ENCODE measurements around the gene PAFAH1B1.
A peak's percentile ranks its signal among the peaks of the same experiment; 100 is the strongest.

PAFAH1B1 gene

DNA sequence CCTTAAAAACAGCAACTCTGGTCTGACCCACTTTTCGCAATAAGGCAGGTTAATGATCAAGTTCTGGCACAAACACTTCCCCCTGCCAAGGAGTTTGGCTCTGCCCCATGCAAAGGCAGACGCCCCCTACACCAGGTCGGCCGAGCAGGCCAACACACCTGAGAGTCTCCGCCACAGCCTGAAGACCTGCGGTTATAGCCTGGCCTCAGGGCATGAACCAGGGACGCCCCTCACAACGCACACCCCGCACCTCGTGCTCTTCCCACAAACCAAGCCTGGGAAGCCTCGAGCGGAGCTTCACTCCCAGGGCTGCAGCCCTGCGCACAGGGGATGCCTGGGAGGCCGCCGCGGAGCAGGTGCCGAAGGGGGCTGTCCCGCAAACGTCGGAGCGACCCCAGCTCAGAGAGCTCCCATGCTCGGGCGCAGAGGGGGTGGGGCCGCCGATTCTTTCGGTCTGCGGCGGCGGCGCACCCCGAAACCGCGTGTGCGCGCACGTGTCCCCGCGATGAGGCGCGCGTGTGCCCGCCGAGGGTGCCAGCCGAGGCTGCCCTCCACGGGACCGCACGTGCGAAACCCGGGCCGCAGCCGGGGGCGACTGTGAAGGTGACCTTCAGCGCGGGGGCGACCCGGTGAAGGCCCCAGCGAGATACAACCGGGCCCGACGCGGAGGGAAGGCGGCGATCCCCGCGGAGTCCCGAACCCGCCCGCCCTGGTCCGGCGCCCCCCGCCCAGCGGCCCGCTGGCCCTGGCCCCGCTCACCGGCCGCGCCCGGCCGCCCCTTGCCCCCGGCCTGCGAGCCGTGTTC is 117.6 kb downstream of the PAFAH1B1 start:
- H2BK12ac ChIP-seq (ENCODE audit: low read length): no peak overlapping the region
- peak in 1 of 2 donors; percentile 23 for DNase-seq
- H3K23ac ChIP-seq (ENCODE audit: low read length): no peak overlapping the region
- peak overlapping the region; percentile 86 for H3K4me2 ChIP-seq (ENCODE audit: low read length)
- no CpG with 5 or more reads among the region's 82 CpGs for WGBS (ENCODE audit: extremely low coverage, insufficient coverage, insufficient read length)
- H3K27me3 ChIP-seq (ENCODE audit: insufficient read depth, low read length): no peaks in the 10 kb centered on the region
- peak overlapping the region; percentile 50 for H3K4ac ChIP-seq (ENCODE audit: low read depth, low read length)
- H3K79me2 ChIP-seq (ENCODE audit: control insufficient read depth, insufficient read depth, low read length, poor library complexity): peaks cover 14% of the 10 kb centered on the region
- peaks cover 2% of the 10 kb centered on the region for H3K79me1 ChIP-seq (ENCODE audit: low read length)
- peak overlapping the region; percentile 90 for H3K4me3 ChIP-seq (ENCODE audit: low read depth, low read length)
- H2BK120ac ChIP-seq (ENCODE audit: insufficient read depth, low read length, poor library complexity): no peak overlapping the region
- H2AFZ ChIP-seq (ENCODE audit: insufficient read depth, low read length, poor library complexity): peak overlapping the region; percentile 57
- H3K9ac ChIP-seq (ENCODE audit: low read length): peak overlapping the region; percentile 77
- H4K12ac ChIP-seq (ENCODE audit: low read depth, low read length): no peak overlapping the region
- no peak overlapping the region for H3K27ac ChIP-seq (ENCODE audit: low read depth, low read length)
- peak overlapping the region; percentile 48 for H4K8ac ChIP-seq (ENCODE audit: low read depth, low read length)
- H3K14ac ChIP-seq (ENCODE audit: low read length): peak overlapping the region; percentile 29
- H2BK5ac ChIP-seq (ENCODE audit: low read depth, low read length, poor library complexity): no peak overlapping the region
- peak overlapping the region; percentile 36 for H4K91ac ChIP-seq (ENCODE audit: low read depth, low read length)
- peaks cover 18 to 29% of the 10 kb centered on the region in 2 experiments for H3K4me1 ChIP-seq (ENCODE audit: control insufficient read depth in 1 of 2, insufficient read depth in 2 of 2, low read length in 2 of 2)
- H3K18ac ChIP-seq (ENCODE audit: low read length): peak overlapping the region; percentile 39
- no peaks in the 10 kb centered on the region for H3K36me3 ChIP-seq (ENCODE audit: control insufficient read depth in 1 of 2, insufficient read depth in 2 of 2, low read length in 2 of 2)
- no peaks in the 10 kb centered on the region for H3K9me3 ChIP-seq (ENCODE audit: insufficient read depth, low read depth, low read length)
- H2AK5ac ChIP-seq (ENCODE audit: low read length): no peak overlapping the region

DNA sequence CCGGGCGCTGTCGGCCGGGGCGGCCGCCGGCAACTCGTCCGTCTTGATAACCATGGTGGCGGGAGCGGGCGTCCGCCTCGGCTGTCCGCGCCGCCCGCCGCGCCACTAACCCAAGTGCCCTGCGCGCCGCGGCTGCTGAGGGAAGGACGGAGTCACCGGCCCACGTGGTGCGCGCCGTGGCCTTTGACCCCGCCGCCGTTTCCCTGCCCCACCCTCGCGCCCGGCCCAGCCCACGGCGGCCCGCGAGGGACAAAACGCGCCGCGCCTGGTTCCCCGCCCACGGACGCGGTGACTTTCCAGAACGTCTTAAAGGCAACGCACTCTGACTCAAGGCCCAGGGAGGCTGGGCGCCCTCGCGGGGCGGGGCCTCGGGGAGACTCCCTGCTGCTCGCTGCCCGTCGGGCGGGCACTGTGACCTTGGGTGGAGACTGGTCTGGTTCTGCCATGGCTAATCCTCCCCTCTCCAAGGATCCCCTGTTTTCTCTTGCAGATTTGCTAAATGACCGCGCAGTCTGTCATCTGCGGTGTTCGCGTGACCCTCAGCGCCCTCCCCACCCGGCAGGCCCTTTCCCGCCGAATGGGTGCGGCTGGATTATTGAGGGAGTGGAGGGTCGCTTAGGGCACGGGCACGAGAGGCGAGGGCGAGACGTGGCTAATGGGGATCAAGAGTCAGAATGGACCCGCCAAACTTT is 118.3 kb downstream of the PAFAH1B1 start, which contains the start of gene CLUH:
TSS of gene CLUH (minus strand) at position 157 of the 692 bp plus-strand sequence. CDS start at position 54, 103 bp downstream.
- peak; percentile 95 to 99 for DNase-seq
- Histone ChIP-seq H2BK12ac (ENCODE audit: low read length) (no peak within 1 kb of the TSS), H2AFZ (ENCODE audit: insufficient read depth, low read length, poor library complexity) (peak within 1 kb of the TSS; percentile 57), H2BK120ac (ENCODE audit: insufficient read depth, low read length, poor library complexity) (peak within 1 kb of the TSS; percentile 0), H4K12ac (ENCODE audit: low read depth, low read length) (peak within 1 kb of the TSS; percentile 0), H3K4ac (ENCODE audit: low read depth, low read length) (peak within 1 kb of the TSS; percentile 50), H4K8ac (ENCODE audit: low read depth, low read length) (peak within 1 kb of the TSS; percentile 48), H3K27ac (ENCODE audit: low read depth, low read length) (no peak within 1 kb of the TSS), H3K79me2 (ENCODE audit: control insufficient read depth, insufficient read depth, low read length, poor library complexity) (peaks cover 14% of the 10 kb centered on the region), H3K27me3 (ENCODE audit: insufficient read depth, low read length) (no peaks in the 10 kb centered on the region), H2BK5ac (ENCODE audit: low read depth, low read length, poor library complexity) (no peak within 1 kb of the TSS), H3K36me3 (ENCODE audit: control insufficient read depth in 1 of 2, insufficient read depth in 2 of 2, low read length in 2 of 2) (no peaks in the 10 kb centered on the region), H4K91ac (ENCODE audit: low read depth, low read length) (peak within 1 kb of the TSS; percentile 48), H3K4me3 (ENCODE audit: low read depth, low read length) (peak within 1 kb of the TSS; percentile 90), H3K79me1 (ENCODE audit: low read length) (peaks cover 2% of the 10 kb centered on the region), H3K9ac (ENCODE audit: low read length) (peak within 1 kb of the TSS; percentile 77), H3K23ac (ENCODE audit: low read length) (no peak within 1 kb of the TSS), H3K4me2 (ENCODE audit: low read length) (peak within 1 kb of the TSS; percentile 86), H3K18ac (ENCODE audit: low read length) (peak within 1 kb of the TSS; percentile 39), H3K4me1 (ENCODE audit: control insufficient read depth in 1 of 2, insufficient read depth in 2 of 2, low read length in 2 of 2) (peaks cover 18 to 29% of the 10 kb centered on the region in 2 experiments), H3K9me3 (ENCODE audit: insufficient read depth, low read depth, low read length) (no peaks in the 10 kb centered on the region), H2AK5ac (ENCODE audit: low read length) (peak within 1 kb of the TSS; percentile 0), H3K14ac (ENCODE audit: low read length) (peak within 1 kb of the TSS; percentile 29)
- WGBS (ENCODE audit: extremely low coverage, insufficient coverage, insufficient read length): no CpG with 5 or more reads among the region's 76 CpGs

DNA sequence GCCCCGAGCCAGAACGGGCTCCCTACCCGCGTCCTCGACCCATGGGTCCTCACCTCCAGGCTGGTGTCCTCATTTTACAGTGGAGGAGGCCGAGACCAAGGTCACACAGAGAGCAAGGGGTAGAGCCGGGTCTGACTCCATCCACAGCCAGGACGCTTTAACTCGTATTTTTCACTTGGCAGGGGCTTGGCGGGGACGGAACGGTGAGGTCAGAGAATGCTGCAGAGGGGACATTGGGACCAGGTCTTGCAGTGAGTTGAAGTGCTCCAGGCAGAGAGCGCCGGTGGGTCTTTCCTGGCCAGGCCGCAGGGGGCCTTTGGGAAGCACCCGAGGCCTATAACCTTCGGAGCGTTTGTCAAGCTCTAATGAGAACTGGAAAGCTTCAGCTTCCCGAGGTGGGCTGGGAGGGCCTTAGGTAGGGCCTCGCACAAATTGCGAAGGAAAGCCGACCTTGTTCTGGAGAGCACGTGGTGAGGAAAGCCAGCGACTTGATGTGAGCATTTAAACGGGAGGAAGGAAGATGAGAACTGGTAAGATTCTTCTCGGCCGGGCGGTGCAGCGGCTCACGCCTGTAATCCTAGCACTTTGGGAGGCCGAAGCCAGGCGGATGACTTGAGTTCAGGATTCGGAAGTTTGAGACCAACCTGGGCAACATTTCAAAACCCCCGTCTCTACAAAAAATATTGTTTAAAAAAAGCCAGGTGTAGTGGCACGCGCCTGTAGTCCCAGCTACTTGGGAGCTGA is 119.0 kb downstream of the PAFAH1B1 start:
- Histone ChIP-seq H3K23ac (ENCODE audit: low read length) (no peak overlapping the region), H3K18ac (ENCODE audit: low read length) (no peak overlapping the region), H4K8ac (ENCODE audit: low read depth, low read length) (peak overlapping the region; percentile 24), H2AFZ (ENCODE audit: insufficient read depth, low read length, poor library complexity) (peak overlapping the region; percentile 8), H3K14ac (ENCODE audit: low read length) (peak overlapping the region; percentile 3), H3K4me2 (ENCODE audit: low read length) (peak overlapping the region; percentile 86), H4K12ac (ENCODE audit: low read depth, low read length) (peak overlapping the region; percentile 0), H3K4ac (ENCODE audit: low read depth, low read length) (peak overlapping the region; percentile 0), H2BK5ac (ENCODE audit: low read depth, low read length, poor library complexity) (no peak overlapping the region), H3K79me2 (ENCODE audit: control insufficient read depth, insufficient read depth, low read length, poor library complexity) (peaks cover 14% of the 10 kb centered on the region), H3K27ac (ENCODE audit: low read depth, low read length) (no peak overlapping the region), H3K36me3 (ENCODE audit: control insufficient read depth in 1 of 2, insufficient read depth in 2 of 2, low read length in 2 of 2) (no peaks in the 10 kb centered on the region), H3K4me3 (ENCODE audit: low read depth, low read length) (no peak overlapping the region), H3K27me3 (ENCODE audit: insufficient read depth, low read length) (no peaks in the 10 kb centered on the region), H3K9me3 (ENCODE audit: insufficient read depth, low read depth, low read length) (no peaks in the 10 kb centered on the region), H3K79me1 (ENCODE audit: low read length) (peaks cover 2% of the 10 kb centered on the region), H2AK5ac (ENCODE audit: low read length) (peak overlapping the region; percentile 0), H3K4me1 (ENCODE audit: control insufficient read depth in 1 of 2, insufficient read depth in 2 of 2, low read length in 2 of 2) (peaks cover 18 to 29% of the 10 kb centered on the region in 2 experiments), H2BK120ac (ENCODE audit: insufficient read depth, low read length, poor library complexity) (peak overlapping the region; percentile 0), H4K91ac (ENCODE audit: low read depth, low read length) (peak overlapping the region; percentile 48), H2BK12ac (ENCODE audit: low read length) (no peak overlapping the region), H3K9ac (ENCODE audit: low read length) (no peak overlapping the region)
- no CpG with 5 or more reads among the region's 36 CpGs for whole genome bisulfite sequencing (ENCODE audit: extremely low coverage, insufficient coverage, insufficient read length)
- no peak for DNase-seq

DNA sequence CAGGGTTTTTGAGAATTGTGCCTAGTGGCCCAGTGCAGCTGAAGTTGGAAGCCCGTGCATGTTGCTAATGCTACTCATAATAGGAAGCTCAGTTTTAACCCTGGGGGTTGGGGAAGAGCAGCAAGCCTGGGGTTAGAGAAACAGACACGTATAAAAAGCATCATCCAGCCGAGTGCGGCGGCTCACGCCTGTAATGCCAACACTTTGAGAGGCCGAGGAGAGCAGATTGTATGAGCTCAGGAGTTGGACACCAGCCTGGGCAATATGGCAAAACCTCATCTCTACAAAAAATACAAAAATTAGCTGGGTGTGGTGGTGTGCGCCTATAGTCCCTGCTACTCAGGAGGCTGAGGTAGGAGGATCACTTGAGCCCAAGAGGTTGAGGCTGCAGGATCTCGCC is 120.4 kb downstream of the PAFAH1B1 start:
- H3K27ac ChIP-seq (ENCODE audit: low read depth, low read length): no peak overlapping the region
- no peaks in the 10 kb centered on the region for H3K36me3 ChIP-seq (ENCODE audit: control insufficient read depth in 1 of 2, insufficient read depth in 2 of 2, low read length in 2 of 2)
- H3K79me2 ChIP-seq (ENCODE audit: control insufficient read depth, insufficient read depth, low read length, poor library complexity): peaks cover 9% of the 10 kb centered on the region
- H2AK5ac ChIP-seq (ENCODE audit: low read length): no peak overlapping the region
- H3K23ac ChIP-seq (ENCODE audit: low read length): no peak overlapping the region
- H4K12ac ChIP-seq (ENCODE audit: low read depth, low read length): no peak overlapping the region
- H2BK120ac ChIP-seq (ENCODE audit: insufficient read depth, low read length, poor library complexity): no peak overlapping the region
- H3K4me1 ChIP-seq (ENCODE audit: control insufficient read depth in 1 of 2, insufficient read depth in 2 of 2, low read length in 2 of 2): peaks cover 18 to 27% of the 10 kb centered on the region in 2 experiments
- peaks cover 2% of the 10 kb centered on the region for H3K79me1 ChIP-seq (ENCODE audit: low read length)
- no peak overlapping the region for H2BK12ac ChIP-seq (ENCODE audit: low read length)
- no peak overlapping the region for H4K8ac ChIP-seq (ENCODE audit: low read depth, low read length)
- no peak overlapping the region for H3K4ac ChIP-seq (ENCODE audit: low read depth, low read length)
- H3K18ac ChIP-seq (ENCODE audit: low read length): no peak overlapping the region
- H3K4me3 ChIP-seq (ENCODE audit: low read depth, low read length): no peak overlapping the region
- no peak overlapping the region for H4K91ac ChIP-seq (ENCODE audit: low read depth, low read length)
- H2AFZ ChIP-seq (ENCODE audit: insufficient read depth, low read length, poor library complexity): no peak overlapping the region
- H2BK5ac ChIP-seq (ENCODE audit: low read depth, low read length, poor library complexity): no peak overlapping the region
- H3K14ac ChIP-seq (ENCODE audit: low read length): no peak overlapping the region
- no peaks in the 10 kb centered on the region for H3K9me3 ChIP-seq (ENCODE audit: insufficient read depth, low read depth, low read length)
- no peak overlapping the region for H3K9ac ChIP-seq (ENCODE audit: low read length)
- no peak for DNase-seq
- H3K4me2 ChIP-seq (ENCODE audit: low read length): no peak overlapping the region
- no CpG with 5 or more reads among the region's 9 CpGs for WGBS (ENCODE audit: extremely low coverage, insufficient coverage, insufficient read length)
- H3K27me3 ChIP-seq (ENCODE audit: insufficient read depth, low read length): no peaks in the 10 kb centered on the region

Data from trophoblast cell (in vitro differentiated cells and primary cell).